NCI-H146 (cell line): Measurements from ENCODE around the gene LRP8.
"Not testable (repeated sequence)": the region's sequence is repeated elsewhere in the genome, so short reads cannot be mapped to it uniquely, and the experiment has no call there.

ENCODE experiments used
- DNase-seq: peaks from one replicate; lab custom pipeline; 2025; lab: John Stamatoyannopoulos, UW

LRP8 gene

DNA sequence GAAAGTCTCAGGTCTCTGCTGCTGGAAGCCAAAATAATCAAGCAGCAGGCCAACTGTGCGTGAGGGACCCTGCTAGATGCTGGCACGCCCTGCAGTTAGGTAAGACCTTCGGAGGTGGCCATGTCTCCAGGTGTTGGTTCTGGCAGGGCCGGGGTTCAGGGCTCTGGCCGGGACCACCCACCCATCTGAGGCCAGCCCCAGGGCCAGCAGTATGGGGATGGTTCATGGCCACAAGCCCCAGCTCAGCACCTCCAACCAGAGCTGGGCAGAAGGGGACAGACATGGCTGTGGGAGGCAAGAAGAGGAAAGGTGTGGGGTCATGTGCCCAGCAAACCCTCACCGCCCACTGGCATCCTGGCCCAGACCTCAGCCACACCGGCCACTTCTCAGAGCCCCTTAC lies 23.3 kb downstream of the LRP8 start:
- DNase-seq: no peak

DNA sequence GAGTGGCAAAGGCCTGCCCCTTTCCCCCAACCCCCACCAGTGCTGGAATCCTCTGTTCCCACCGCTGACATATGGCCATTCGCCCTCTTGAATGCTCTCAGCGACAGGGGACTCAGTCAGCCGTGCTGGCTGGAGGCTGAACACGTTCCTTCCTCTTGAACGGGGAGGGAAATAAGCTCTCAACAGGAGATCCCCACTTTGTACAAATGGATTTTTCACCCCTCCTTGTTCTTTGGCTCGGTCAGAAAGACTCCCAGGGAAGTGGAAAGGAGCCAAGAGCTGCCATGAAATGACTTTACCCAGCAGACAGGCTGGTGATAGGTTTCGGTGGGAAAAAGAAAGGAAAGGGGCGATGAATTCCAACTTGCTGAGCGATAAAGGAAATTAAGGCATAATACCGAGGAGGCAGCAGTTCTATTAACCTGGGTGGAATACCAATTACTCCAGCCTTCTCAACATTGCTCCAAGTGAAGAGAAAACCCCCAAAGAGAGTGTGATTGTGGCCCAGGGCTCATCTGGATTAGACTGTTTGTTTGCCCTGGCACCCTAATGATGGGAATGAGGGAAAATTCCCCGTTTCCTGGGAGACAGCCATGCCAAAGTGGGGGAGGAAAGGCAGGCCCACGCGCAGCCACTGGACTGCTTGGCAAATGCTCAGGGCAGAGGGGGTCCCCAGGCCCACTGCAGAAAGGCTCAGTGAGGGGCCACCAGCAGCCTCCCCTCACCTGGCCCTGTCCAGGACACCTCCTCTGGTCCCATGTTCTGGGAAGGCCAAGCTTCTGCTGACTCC lies 23.9 kb downstream of the LRP8 start:
- DNase-seq: no peak

DNA sequence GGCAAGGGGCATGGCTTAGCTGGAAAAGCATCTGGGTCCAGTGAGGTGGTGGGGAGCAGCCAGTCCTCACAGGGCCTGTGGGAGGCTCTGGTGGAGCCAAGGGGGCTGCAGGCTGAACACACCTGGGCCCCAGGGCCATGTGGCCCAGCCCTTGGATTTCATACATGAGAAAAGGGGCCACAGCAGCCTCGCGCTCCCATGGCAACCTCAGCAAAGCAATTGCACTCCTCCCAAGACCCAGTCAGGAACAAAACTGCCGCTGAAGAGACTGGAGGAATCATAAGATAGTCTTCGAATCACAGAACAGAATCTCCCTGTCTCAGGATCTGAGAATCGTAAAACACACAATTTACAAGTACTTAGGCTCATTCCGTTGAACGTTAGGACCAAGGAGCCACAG lies 24.6 kb downstream of the LRP8 start:
- no peak for DNase-seq

DNA sequence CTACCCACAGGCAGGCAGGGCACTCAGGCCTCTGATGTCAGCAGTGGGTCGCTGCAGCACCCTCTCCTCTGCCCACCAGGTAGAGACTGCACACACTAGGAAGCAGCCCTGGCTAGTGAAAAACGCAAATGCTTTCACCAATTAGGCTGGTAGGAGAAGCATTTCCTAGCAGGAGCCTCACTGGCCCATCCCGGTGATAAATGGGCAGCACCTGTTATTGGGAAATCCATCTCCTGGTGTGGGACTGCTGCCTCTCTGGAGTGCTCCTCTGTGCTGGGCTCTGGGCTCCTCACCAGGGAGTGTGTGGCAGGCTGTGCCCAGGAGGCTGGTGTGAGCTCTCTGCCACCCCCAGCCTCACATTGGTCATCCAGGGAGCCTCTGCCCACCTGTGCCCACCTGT lies 28.6 kb downstream of the LRP8 start:
- no peak for DNase-seq

DNA sequence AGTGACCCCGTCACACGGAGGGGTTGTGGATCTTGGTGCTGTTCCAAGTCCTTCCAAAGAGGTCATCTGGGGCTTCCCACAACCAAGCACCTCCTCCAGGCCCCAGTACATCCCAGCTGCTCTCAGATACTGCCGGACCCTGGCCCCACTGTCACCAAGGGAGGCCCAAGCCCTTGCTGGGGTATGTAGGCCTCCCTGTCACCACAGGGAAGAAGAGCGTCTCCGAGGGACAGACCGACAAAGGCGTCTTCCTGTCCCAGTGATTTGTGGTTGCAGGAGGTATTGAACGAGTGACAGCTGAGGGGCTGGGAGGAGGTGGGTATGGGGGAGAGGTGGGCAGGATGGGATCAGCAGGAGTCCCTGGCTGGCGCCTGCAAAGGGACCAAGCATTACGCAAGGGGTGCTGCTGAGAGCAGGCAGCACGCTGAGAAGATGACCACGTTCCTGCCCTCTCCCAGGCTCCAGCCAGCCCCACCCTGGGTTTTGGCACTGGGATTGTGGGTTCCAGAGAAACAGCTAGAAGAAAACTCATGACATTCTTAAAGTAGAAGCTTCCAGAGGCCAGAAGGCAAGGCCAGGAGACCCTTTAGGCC lies 29.7 kb downstream of the LRP8 start:
- DNase-seq: no peak

DNA sequence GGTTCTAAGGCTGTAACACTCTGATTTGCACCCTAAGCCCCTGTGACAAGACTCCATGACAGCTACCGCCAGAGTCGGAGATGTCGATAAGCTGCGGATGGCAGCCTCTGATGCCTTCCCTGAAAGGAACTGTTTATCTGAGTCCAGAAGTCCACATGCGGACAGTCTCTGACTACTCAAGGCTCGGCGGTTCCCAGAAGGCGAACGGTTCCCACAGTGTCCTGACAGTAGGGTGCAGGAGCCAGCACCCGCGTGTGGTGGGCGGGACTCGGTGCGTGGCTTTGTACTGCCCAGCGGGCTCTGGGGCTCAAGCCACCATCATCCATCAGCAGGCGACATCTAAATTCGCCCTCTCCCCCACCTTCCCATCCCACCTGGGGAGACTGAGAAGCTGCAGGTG lies 30.7 kb downstream of the LRP8 start:
- no peak for DNase-seq

DNA sequence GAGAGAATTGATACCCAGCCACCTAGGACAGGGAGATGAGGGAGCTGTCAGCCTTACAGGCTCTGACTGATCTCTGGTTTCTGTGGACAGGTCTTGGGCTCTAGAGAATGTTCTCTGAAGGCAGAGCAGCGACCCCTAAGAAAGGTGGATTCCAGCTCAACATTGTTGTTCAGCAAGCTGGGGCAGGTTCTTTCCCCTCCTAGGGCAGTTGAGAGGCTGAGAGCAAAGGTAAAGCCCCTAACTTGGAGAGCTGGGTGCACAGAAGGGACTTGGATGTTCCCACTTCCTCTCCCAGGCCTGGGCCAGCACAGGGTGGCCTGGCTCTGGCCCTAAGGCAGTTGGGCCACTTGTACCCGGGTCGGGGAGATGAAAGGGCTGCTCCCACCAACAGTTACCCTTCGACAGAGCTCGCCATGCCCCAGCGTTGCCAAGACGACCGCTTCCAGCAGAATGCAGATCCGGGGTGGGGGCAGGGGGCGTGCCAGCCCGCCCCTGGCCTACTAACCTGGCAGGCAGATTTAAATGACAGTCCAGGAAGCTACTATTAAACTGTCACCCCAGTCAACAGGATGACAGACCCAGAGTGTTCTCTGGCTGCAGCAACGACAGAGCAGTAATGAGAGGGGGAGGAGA lies 31.6 kb downstream of the LRP8 start:
- no peak for DNase-seq

DNA sequence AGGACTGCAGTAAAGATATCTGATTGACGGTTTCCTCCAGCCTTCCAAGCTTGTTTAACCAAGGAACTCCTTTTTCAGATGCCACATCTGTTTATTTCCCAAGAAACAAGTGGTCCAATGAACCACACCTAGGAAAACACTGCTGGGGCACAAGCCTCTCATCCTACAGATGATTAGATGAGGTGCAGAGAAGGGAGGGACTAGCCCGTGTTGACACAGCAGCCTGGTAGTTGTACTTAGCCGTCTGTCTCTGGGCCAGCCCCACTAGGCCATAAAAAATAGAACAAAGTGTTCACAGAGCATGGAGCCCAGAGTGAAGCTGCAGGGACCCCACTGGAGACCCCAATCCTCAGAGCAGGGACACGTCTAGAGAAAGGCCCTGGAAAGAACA lies 32.1 kb downstream of the LRP8 start:
- DNase-seq: no peak

DNA sequence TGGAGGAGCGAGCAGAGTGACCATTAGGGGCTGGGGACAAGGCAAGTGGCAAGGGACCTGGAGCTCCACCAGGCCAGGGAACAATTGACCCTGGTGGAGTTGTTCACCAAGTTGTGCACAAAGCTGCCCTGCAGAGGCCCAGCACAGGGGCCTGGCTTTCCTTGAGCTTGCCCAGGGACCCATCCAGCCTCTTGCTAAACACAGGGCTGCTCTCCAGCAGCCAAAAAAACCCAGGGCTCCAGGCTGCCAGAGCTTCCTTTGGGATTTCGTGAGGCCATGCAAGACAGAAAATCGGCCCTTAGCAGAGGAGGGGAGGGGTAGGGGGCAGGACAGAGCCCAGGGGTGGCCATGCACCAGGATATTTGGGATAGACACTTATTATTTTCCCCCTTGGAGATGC lies 32.6 kb downstream of the LRP8 start:
- no peak for DNase-seq

DNA sequence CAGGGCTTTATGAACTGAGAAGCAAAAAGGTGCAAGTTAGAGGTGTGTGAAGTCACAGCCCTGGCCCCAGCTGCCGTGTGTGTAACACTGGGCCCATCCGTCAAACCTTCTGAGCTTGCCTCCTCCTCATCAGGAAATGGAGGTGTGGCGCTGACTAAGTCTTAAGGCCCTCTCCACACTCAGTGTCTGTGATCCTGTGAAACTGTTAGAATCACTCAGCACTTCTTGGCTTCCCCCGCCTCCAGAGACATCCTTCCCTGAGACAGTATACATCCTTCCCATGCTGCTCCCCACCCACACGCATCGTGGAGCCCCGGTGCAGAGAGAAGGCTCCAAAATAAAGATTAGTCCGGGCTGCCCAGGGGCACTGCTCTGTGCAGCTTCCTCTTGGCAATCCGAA lies 33.3 kb downstream of the LRP8 start:
- DNase-seq: no peak

DNA sequence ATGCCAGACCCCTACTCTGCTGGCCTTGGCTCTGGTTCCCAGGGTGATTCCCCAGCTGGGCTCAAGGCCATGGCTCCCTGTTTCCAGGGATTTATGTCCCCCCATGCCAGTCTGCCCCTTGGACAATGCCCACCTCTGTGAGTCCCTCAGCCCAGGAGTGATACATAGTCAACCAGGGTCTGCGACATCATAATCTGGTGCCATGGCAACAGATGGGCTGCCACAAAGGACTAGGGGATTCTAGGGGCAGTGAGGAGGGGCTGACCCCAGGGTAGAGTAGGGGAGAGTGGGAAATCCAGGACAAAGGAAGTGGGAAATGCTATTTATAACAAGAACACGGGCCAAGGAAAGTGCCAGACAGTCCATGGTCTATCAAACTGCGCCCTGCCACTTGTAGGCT lies 33.8 kb downstream of the LRP8 start:
- DNase-seq: no peak

DNA sequence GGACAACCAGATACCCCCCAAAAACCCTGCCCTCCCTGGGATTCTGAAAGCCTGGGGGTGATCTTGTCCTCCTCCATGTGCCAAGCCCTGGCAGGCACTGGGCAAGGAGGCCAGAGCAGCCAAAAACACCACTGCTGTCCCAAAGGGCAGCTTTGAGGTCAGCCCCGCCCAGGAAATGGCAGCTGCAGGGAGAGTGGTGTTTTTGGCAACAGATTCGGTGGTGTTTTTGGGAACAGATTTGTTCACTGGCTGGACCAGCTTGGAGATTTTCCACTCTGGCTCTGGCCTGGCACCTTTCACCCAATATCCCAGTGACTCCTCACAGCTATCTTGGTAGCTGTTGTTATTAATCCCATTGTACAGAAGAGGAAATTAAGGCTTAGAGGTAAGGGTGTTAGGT lies 34.7 kb downstream of the LRP8 start:
- DNase-seq: no peak

DNA sequence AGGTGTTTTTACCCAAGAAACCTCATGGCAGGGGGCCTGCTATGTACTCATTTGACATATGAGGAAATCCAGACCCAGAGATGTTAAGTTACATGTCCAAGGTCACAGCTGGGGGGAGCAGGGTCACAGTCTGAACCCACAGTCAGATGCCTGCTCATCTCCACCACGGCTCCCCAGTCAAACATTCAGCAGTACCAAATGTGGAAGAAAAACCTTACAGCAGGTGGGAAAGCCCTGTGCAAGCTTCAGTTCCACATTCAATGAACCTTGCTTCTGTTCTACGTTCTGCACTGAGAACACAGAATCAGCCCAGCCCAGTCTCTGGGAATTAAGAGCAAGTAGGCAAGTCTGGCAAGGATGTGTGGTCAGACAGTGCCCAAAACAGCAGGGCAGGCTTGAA lies 35.2 kb downstream of the LRP8 start:
- DNase-seq: no peak

DNA sequence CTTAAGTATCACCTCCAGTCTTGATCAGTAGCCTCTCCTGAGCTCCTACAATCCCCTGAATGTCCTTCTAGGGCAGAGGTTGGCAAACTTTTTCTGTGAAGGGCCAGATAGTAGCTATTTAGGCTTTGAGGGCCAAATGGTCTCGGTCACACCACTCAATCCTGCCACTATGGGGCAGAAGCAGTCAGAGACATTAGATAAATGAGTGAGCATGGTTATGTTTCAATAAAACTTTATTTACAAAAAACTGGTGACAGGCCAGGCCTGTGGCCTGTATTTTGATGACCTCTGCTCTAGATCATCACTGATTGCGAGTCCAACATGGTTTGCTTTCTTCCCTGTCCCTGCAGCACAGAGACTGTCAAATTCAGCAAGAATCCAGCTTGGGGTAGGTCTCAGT lies 36.3 kb downstream of the LRP8 start:
- no peak for DNase-seq

DNA sequence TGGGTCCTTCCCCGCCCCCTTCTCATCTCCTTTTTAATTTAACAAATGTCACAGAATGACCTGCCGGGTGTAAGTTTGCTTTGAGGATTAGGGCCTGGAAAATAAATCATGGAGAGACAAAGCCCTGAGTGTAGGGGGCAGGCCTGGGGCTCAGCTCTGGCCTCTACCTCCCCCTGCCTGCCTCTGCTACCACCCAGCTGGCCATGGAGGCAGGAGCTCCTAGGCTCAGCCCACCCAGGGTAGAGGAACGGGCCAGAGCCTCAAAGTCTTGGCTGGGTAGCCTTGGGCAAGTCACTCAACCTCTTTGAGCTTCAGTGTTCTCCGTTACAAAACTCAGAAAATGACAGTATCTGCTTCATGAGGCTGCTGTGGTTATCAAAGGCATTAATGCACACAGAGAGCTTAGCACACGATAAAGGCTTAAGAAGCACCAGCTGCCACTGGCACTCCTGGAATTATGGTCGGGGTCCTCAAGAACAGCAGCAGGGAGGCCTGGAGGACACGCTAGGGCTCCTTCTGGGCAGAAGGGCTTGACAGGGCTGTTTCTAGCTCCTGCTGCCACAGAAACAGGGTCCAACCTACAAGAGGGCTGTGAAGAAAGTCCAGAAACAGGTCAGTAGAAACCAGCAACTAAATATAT lies 39.0 kb downstream of the LRP8 start:
- no peak for DNase-seq

DNA sequence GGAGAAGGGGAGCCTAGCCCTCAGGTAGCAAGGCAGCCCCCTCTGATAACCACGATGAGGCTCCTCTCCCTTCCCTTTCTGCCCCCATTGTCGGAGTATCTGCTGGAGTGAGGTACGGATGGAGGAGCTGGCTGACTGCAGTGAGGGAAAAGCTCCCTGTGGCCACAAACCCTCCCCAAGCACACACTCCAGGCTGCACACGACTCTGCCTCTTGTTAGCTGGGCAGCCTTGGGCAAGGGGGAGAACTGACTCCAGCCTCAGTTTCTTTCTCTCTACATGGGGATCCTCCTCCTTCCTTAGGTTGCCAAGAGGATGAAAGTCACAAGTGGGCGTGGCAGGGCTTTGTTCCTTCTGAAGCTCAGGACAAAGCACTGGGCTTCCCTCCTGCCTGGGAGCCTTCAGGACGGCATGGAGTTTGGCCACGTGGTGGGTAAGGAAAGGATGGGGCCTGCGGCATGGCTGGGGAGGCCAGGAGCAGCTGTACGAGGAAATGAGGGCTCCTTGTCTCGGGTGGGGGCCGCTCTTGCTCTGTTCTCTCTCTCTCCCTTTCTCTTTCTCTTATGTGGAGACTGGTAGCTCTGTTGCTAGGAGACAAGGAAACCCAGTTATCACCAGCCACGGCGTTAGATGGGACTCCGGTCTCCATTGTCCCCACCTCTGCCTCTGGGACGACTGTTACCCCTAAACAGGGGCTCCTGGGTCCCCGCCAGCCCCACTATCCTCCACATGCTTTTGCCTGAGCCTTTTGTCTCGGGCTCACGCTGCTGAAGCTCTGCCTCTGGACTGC lies 39.7 kb downstream of the LRP8 start:
- DNase-seq: no peak

DNA sequence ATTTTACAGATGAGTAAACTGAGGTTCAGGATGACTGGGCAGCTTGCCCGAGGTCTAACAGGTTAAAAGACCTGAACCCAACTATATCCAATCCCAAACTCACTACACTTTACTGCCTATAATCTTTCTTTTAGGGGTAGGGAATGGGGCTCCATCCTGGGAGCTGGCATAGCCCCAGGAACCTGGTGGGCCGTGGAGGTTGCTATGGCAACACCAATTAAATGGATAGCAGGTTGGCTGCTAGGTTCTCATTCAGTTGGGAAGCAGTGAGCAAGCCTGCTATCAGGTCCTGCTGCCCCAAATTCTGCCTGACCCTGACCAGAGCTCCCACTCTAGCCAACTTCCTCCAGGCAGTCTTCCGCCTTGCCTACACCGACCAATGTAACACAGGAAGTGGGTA lies 40.9 kb downstream of the LRP8 start:
- DNase-seq: peak; percentile 40

DNA sequence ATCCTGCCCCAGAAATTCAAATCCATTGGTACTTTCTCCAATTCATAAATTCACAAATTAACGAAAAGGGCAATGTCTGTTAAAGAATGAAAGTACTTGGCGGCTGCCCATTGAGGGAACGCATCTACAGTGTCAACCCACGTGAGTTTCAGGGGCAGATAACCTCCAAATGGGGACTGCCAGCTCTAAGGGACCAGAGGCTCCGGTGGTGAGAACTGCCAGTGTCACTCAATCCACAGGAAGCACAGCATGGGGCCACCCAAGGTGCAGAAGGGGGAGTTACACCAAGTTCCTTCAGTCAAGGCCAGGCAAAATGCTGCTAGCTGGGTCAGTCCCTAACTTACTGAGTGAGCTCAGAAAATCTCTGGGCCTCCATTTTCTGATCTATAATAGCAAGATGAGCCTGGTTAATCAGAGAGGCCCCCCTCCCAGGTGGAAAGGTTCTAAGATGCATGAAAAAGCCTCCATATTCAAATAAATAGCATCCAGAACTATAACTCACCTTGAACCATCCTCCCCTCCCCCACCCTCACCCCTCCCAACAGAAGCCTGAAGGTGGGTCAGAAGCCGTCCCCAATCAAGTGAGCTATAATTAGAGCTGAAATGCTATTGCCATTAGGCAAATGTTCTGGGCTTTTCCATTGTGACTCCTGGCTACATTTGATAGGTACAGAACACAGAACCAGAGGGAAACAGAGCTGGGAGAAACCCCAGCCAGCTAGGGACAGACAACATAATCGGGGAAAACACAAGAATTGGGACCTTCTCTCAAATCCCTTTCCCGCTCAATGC lies 41.7 kb downstream of the LRP8 start:
- no peak for DNase-seq

DNA sequence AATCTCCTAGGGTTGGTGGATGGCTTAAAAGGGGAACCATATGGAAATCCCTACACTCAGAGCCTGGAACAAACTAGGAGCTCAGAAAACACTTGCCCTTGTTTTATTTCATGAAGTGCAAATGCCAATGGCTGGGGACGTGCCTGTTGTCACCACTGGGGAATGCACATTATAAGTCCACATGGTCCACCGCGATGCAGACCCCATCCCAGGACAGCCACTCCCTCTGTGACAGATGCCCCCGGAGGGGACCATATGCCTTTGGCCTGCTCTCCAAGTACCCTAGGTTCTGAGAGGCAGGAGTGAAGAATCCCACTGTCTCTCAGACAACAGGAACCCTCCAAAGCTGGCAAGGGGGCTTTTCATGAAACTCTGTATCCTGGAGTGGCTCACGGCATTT lies 42.3 kb downstream of the LRP8 start:
- DNase-seq: no peak

DNA sequence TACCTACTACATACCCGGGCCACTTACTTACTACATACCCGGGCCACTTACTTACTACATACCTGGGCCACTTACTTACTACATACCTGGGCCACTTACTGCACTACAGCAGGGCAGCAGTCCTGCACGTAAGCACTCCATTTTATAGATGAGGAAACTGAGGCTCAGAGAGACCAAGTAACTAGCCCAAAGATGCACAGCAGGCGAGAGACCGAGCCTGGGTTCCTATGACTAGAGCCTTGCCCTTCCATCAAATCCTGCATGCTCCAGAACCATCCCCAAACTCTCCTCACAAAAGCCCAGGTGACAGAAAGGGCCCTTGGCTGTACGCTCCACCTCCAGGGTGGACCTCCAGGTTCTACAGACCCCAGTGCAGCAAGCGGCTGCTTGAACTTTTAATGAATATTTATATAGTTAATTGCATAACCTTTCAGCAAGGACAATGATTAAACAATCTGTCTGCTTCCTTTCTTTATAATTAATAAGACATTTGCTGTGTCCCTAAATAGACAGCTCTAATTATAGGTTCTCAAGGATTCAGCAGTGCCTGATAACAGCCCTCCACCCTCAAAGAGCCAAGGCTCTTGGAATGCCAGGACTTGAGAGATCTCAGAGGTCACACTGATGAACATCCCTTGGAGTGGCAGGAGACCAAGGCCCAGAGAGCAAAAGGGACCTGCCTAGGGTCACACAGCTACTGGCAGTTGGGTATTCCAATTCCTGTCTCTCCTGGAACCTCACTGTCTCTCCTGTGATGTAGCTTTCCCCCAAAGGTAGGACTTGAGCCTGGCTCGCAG lies 43.4 kb downstream of the LRP8 start:
- DNase-seq: no peak

DNA sequence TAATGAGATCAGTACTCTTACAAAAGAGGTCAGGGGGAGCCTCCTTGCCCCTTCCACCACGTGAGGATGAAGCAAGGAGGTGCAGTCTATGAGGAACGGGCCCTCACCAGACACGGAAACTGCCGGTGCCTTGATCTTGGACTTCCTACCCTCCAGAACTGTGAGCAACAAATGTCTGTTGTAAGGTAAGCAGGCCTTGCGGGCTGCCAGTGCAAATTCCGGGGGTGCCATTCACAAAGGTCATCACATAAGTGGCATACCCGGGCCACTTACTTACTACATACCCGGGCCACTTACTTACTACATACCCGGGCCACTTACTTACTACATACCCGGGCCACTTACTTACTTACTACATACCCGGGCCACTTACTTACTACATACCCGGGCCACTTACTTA lies 44.7 kb downstream of the LRP8 start:
- DNase-seq: not testable (repeated sequence)
